Esophagus muscularis mucosa (tissue), 4 donors: ENCODE results near the gene ABHD17A. TPM values are rescaled to one million over a fixed set of nuclear protein-coding genes. Genes with fewer than 3 reads are reported as not detected.

Source experiments
- DNase-seq: peaks from one replicate; pipeline ENCODE4 v3.0.0-alpha.2; 2017; ENCODE audit errors: extremely low spot score
- H3K27ac ChIP-seq, 4 donors: fragments of 200-600 bp; sonication (generic); replicated peaks in 1 of 4; 1 replicate in 3 of 4; 2 replicates in 1 of 4; pipeline ENCODE4 v1.5.1; 2016 to 2019; ENCODE audit warnings: mild to moderate bottlenecking in 1 of 4
- H3K27me3 ChIP-seq, 4 donors: fragments of 200-600 bp; sonication (generic); one replicate each; pipeline versions ENCODE4 v1.5.1 to v1.6.0; 2016 to 2019
- H3K36me3 ChIP-seq, 4 donors: fragments of 200-600 bp; sonication (generic); one replicate each; pipeline ENCODE4 v1.5.1; 2016 to 2019
- H3K4me1 ChIP-seq, 4 donors: fragments of 200-600 bp; sonication (generic); one replicate each; pipeline ENCODE4 v1.5.1; 2016 to 2019
- H3K4me3 ChIP-seq, 4 donors: fragments of 200-600 bp; sonication (generic); 1 replicate in 2 of 4; 2 replicates in 2 of 4; pipeline ENCODE4 v1.5.1; 2016 to 2019; ENCODE audit warnings: mild to moderate bottlenecking in 4 of 4, moderate library complexity in 1 of 4
- H3K9me3 ChIP-seq, 4 donors: fragments of 200-600 bp; sonication (generic); 1 replicate in 3 of 4; 2 replicates in 1 of 4; pipeline ENCODE4 v1.5.1; 2016 to 2019
- EP300 ChIP-seq: sonication (generic); formaldehyde crosslinking; IDR thresholded peaks from one replicate; pipeline ENCODE4 v1.6.1; 2017; ENCODE audit warnings: antibody characterized with exemption
- POLR2A ChIP-seq: fragments of 450-650 bp; IDR thresholded peaks from one replicate; pipeline ENCODE4 v1.6.1; 2017; ENCODE audit warnings: antibody characterized with exemption, moderate library complexity, mild to moderate bottlenecking, low read depth
- POLR2AphosphoS5 ChIP-seq, 2 donors: sonication (generic); formaldehyde crosslinking; IDR thresholded peaks; one replicate each; pipeline ENCODE4 v1.6.1; 2017; ENCODE audit warnings: antibody characterized with exemption in 2 of 2
- WGBS: methylation state at CpG from one replicate; pipeline ENCODE4 v1.1.5; 2018; 5-methylcytosine and 5-hydroxymethylcytosine counted together
- intact Hi-C: fragments of 100-400 bp; cut with DNase I; formaldehyde crosslinking; loops from one replicate; pipeline ENCODE4 v1.15.1; 2023
- total RNA-seq, 4 donors: library from RNA; depleted of rRNA; stranded (reverse); fragments of >200 nt; gene quantifications; one replicate each; pipeline versions ENCODE4 v1.1.0 to v1.2.1, GENCODE V29; 2016
- TF ChIP-seq, protein P1 (sequence below), 3 experiments: fragments of 200-600 bp in 2 of 3; fragments of 450-650 bp in 1 of 3; sonication (generic) in 2 of 3; IDR thresholded peaks; one replicate each; pipeline ENCODE4 v1.5.1; 2017 to 2019; ENCODE audit warnings: antibody characterized with exemption in 3 of 3, mild to moderate bottlenecking in 2 of 3, moderate library complexity in 1 of 3

ABHD17A gene
- total RNA-seq, 4 donors from 2014 or later: 89.7 to 125 (median 102) TPM

DNA sequence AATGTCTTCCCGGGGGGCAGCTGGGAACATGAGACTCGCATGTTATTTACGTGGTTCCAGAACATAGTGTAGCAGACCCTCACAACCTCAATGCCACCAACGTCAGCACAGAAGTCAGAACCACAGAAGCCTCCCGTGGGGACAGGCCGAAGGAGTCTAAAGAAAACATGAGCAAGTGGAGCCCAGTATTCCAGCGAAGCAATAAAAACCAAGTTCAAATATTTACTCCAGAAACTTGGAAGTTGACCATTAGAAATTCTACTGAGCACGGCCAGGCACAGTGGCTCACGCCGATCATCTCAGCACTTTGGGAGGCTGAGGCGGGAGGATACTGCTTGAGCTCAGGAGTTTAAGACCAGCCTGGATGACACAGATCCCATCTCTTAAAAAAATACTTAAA, 55.3 kb downstream of the ABHD17A start:
- H3K9me3 ChIP-seq: no peaks in the 10 kb centered on the region
- intact Hi-C loops: loop anchor here (10.0 kb wide), 1 partner anchor 155 kb away; no protein-coding TSS in a partner anchor
- H3K4me3 ChIP-seq: no peak overlapping the region
- no peak overlapping the region for H3K27ac ChIP-seq
- H3K27me3 ChIP-seq: no peaks in the 10 kb centered on the region
- 93% methylated on average over 11 of the region's 11 CpGs for WGBS
- no peak for DNase-seq
- peaks cover 11 to 59% (median 55%) of the 10 kb centered on the region in 4 donors for H3K36me3 ChIP-seq
- H3K4me1 ChIP-seq: peaks cover 17 to 38% (median 30%) of the 10 kb centered on the region in 4 donors
- TF ChIP-seq POLR2A: no peak
- no peak for TF ChIP-seq EP300
- TF ChIP-seq, protein P1, sequence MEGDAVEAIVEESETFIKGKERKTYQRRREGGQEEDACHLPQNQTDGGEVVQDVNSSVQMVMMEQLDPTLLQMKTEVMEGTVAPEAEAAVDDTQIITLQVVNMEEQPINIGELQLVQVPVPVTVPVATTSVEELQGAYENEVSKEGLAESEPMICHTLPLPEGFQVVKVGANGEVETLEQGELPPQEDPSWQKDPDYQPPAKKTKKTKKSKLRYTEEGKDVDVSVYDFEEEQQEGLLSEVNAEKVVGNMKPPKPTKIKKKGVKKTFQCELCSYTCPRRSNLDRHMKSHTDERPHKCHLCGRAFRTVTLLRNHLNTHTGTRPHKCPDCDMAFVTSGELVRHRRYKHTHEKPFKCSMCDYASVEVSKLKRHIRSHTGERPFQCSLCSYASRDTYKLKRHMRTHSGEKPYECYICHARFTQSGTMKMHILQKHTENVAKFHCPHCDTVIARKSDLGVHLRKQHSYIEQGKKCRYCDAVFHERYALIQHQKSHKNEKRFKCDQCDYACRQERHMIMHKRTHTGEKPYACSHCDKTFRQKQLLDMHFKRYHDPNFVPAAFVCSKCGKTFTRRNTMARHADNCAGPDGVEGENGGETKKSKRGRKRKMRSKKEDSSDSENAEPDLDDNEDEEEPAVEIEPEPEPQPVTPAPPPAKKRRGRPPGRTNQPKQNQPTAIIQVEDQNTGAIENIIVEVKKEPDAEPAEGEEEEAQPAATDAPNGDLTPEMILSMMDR (IDR thresholded peaks at IDR 0.05): no peak
- no peak for TF ChIP-seq POLR2AphosphoS5 (IDR thresholded peaks at IDR 0.05)

DNA sequence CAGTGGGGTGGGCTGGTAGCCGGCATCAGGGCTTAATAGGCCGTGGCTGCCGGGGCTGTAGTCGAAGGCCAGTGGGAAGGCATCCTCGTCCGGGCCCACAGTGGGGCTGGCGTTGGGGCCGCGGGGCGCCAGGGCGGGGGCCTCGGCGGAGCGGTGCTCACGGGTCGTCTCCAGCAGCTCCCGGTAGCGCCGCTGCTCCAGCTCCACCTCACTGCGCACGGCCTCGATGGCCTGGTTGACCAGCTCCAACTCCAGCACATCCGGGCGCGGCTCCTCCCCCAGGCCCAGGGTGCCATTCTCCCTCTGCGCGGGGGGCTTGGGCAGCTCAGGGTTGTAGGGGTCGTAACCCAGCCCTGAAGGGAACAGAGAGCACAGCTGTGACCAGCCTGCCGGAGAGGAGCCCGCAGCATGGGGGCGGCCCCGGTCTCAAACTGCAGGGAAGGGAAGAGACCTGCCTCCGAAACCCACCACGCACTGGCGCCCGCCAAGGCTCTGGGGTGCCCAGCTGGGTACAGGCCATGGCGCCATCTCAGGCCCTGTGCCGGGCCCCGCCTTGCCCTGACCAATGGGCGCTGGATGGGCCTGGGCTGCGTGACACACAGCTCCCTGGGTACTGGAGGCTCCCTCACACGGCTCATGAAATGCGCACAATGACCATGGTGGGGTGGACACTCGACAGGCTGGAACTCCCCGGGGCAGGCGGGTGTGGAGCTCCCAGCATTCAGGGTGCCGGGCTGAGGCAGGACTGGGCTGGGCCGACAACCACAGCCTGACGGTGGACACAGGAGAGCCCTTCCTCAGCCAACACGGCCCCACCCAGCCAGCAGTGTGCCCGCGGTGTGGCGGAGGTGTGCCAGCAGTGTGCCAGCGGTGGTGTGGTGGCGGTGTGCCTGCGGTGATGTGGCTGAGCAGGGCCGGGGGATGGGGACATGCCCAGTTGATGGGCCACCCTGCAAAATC, 56.7 kb downstream of the ABHD17A start:
- WGBS: 93% methylated on average over 22 of the region's 57 CpGs

DNA sequence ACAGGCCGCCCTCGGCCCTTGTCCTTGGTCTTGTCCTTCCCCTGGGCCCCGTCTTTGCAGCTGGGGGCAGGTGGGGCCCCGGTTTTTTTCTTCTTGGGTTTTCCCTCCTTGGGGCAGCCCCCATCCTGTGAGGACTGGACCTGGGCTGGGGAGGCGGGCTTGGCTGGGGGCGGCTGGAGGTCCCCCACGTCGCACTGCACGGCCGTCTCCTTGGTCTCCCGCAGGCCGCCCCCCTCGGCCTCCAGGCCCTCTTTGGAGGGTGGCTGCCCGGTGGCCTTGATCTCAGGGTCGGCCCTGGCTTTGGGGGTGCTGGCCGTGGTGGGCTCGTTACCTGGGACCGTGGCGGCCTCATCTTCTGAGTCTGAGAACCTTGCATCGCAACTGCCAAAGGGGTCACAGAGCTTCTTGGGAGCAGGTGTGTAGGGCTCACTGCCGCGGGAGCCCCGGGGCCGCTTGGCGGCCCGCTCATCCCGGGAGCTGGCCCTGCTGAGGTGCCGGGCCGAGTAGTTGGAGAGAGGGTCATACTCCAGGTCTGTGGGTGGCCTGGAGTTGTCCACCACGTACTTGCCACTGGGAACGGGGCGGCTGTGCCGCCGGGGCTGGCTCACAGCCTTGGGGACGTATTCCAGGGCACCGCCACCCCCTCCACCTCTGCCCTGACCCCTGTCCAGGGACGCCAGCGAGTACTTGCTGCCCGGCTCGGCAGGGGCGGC, 57.6 kb downstream of the ABHD17A start:
- TF ChIP-seq EP300 (no peak), POLR2AphosphoS5 (IDR thresholded peaks at IDR 0.05) (no peak), POLR2A (no peak)
- TF ChIP-seq, protein P1 (IDR thresholded peaks at IDR 0.05): no peak
- Histone ChIP-seq H3K9me3 (no peaks in the 10 kb centered on the region), H3K4me3 (no peak overlapping the region), H3K27me3 (no peaks in the 10 kb centered on the region), H3K36me3 (peaks cover 21 to 81% (median 77%) of the 10 kb centered on the region in 4 donors), H3K4me1 (peaks cover 8 to 21% (median 16%) of the 10 kb centered on the region in 4 donors), H3K27ac (no peak overlapping the region)
- DNase-seq: no peak
- intact Hi-C loops: loop anchor here (10.0 kb wide), 1 partner anchor 153 kb away; no protein-coding TSS in a partner anchor
- WGBS: 92% methylated on average over 17 of the region's 41 CpGs

More for the DNA sequence above, 56.7 kb downstream of the ABHD17A start:
- no peaks in the 10 kb centered on the region for H3K9me3 ChIP-seq
- TF ChIP-seq POLR2A (no peak), POLR2AphosphoS5 (IDR thresholded peaks at IDR 0.05) (no peak), EP300 (no peak)
- TF ChIP-seq, protein P1 (IDR thresholded peaks at IDR 0.05): no peak
- H3K4me1 ChIP-seq: peaks cover 11 to 27% (median 22%) of the 10 kb centered on the region in 4 donors
- H3K27ac ChIP-seq: no peak overlapping the region
- intact Hi-C loops: loop anchor here (10.0 kb wide), 1 partner anchor 154 kb away; no protein-coding TSS in a partner anchor
- H3K4me3 ChIP-seq: no peak overlapping the region
- H3K36me3 ChIP-seq: peaks cover 13 to 73% (median 69%) of the 10 kb centered on the region in 4 donors
- DNase-seq: no peak
- no peaks in the 10 kb centered on the region for H3K27me3 ChIP-seq

Other genes with a start within 250 kb of the ABHD17A start
- gene TCF3, start 232.9 kb downstream of the ABHD17A start, total RNA-seq: 10 to 100 TPM; 32.0 to 53.6 (median 46.5) TPM
- not detected for gene ONECUT3, start 132.0 kb downstream of the ABHD17A start, total RNA-seq
- gene ATP8B3, start 73.2 kb downstream of the ABHD17A start, total RNA-seq: under 1 TPM; 0.19 to 0.92 (median 0.66) TPM
- 10 to 100 TPM; 16.2 to 36.0 (median 26.1) TPM for gene REXO1, start 37.0 kb downstream of the ABHD17A start, total RNA-seq
- gene KLF16, start 21.9 kb downstream of the ABHD17A start, total RNA-seq: 10 to 100 TPM in 1 of 4 donors, 1 to 10 TPM in 3; 2.5 to 10.8 (median 8.5) TPM
- gene ADAT3, start 19.9 kb upstream of the ABHD17A start, total RNA-seq: 1 to 10 TPM; 3.8 to 5.6 (median 4.4) TPM
- 10 to 100 TPM; 26.6 to 76.5 (median 59.3) TPM for gene SCAMP4, start 19.9 kb upstream of the ABHD17A start, total RNA-seq
- 10 to 100 TPM; 34.1 to 52.6 (median 48.5) TPM for gene CSNK1G2, start 55.7 kb upstream of the ABHD17A start, total RNA-seq
- gene BTBD2, start 130.2 kb upstream of the ABHD17A start, total RNA-seq: 100 to 1,000 TPM in 1 of 4 donors, 10 to 100 TPM in 3; 52.8 to 137 (median 77.1) TPM
- 100 to 1,000 TPM; 113 to 267 (median 193) TPM for gene MKNK2, start 165.7 kb upstream of the ABHD17A start, total RNA-seq
- gene MOB3A, start 210.8 kb upstream of the ABHD17A start, total RNA-seq: 10 to 100 TPM; 43.6 to 85.2 (median 56.3) TPM
- 1 to 10 TPM; 1.9 to 6.0 (median 3.9) TPM for gene IZUMO4, start 211.4 kb upstream of the ABHD17A start, total RNA-seq